Stimulated activated CD4-positive, alpha-beta T cell treated with anti-CD3 and anti-CD28 coated beads, Interleukin-15, amount 100 ng/mL, for 24 hours (primary cell): ENCODE results near the gene HHIPL1.

ENCODE experiments used
- DNase-seq: peaks from one replicate; pipeline ENCODE4 v3.0.0-alpha.2; 2020

The HHIPL1 gene

GRCh38 chr14:99612071-99612737 is 32.7 kb upstream of the HHIPL1 start:
- DNase-seq: no peak

GRCh38 chr14:99612738-99613330 is 32.1 kb upstream of the HHIPL1 start:
- DNase-seq: no peak

- DNase-seq: no peak
Observed at GRCh38 chr14:99615497-99616157, 29.3 kb upstream of the HHIPL1 start.

GRCh38 chr14:99616832-99617800 is 27.8 kb upstream of the HHIPL1 start:
- no peak for DNase-seq

- DNase-seq: no peak
Observed at GRCh38 chr14:99619835-99620834, 24.8 kb upstream of the HHIPL1 start.

- DNase-seq: no peak
Observed at GRCh38 chr14:99621948-99622347, 23.0 kb upstream of the HHIPL1 start.

GRCh38 chr14:99624024-99624423 is 20.9 kb upstream of the HHIPL1 start:
- DNase-seq: no peak

GRCh38 chr14:99624971-99625370 is 20.0 kb upstream of the HHIPL1 start:
- DNase-seq: no peak

- no peak for DNase-seq
Observed at GRCh38 chr14:99625476-99625875, 19.5 kb upstream of the HHIPL1 start.

- DNase-seq: no peak
Observed at GRCh38 chr14:99626041-99626648, 18.8 kb upstream of the HHIPL1 start.

GRCh38 chr14:99627100-99627499 is 17.8 kb upstream of the HHIPL1 start:
- no peak for DNase-seq

- DNase-seq: no peak
Observed at GRCh38 chr14:99627510-99628381, 17.2 kb upstream of the HHIPL1 start.

GRCh38 chr14:99628887-99629618 is 15.9 kb upstream of the HHIPL1 start:
- peak; percentile 78 for DNase-seq

- DNase-seq: no peak
Observed at GRCh38 chr14:99630202-99630601, 14.7 kb upstream of the HHIPL1 start.

GRCh38 chr14:99632410-99633035 is 12.4 kb upstream of the HHIPL1 start:
- no peak for DNase-seq

GRCh38 chr14:99633141-99633540 is 11.8 kb upstream of the HHIPL1 start:
- no peak for DNase-seq

- no peak for DNase-seq
Observed at GRCh38 chr14:99633918-99634317, 11.0 kb upstream of the HHIPL1 start.

- DNase-seq: no peak
Observed at GRCh38 chr14:99634443-99634842, 10.5 kb upstream of the HHIPL1 start.

- no peak for DNase-seq
Observed at GRCh38 chr14:99635116-99635515, 9.8 kb upstream of the HHIPL1 start.
